Mesenchymal stem cell (in vitro differentiated cells and primary cell): ENCODE measurements around the gene PRKG1.
"Not testable (repeated sequence)": the region's sequence is repeated elsewhere in the genome, so short reads cannot be mapped to it uniquely, and the experiment has no call there.

ENCODE experiments used
- DNase-seq: peaks from one replicate; pipeline ENCODE4 v3.0.0-alpha.2; 2013
- H2AFZ ChIP-seq: one replicate; pipeline ENCODE4 v1.6.1; 2013; ENCODE audit warnings: low read depth, mild to moderate bottlenecking, control low read depth, inconsistent platforms, low read length, moderate library complexity
- H2AK5ac ChIP-seq: 2 replicates; pipeline ENCODE4 v1.6.1; 2013; ENCODE audit warnings: low read length, moderate library complexity, mild to moderate bottlenecking, inconsistent platforms; ENCODE audit not compliant: severe bottlenecking
- H2BK120ac ChIP-seq: one replicate; pipeline ENCODE4 v1.6.1; 2013; ENCODE audit warnings: low read depth, mild to moderate bottlenecking, inconsistent platforms, low read length, moderate library complexity
- H2BK12ac ChIP-seq, 2 experiments: one replicate each; pipeline ENCODE4 v1.6.1; 2013; ENCODE audit warnings: inconsistent platforms in 2 of 2, low read length in 2 of 2, mild to moderate bottlenecking in 2 of 2, moderate library complexity in 2 of 2, control low read depth in 1 of 2
- H2BK15ac ChIP-seq: one replicate; pipeline ENCODE4 v1.6.1; 2013; ENCODE audit warnings: mild to moderate bottlenecking, low read depth, inconsistent platforms; ENCODE audit not compliant: poor library complexity, severe bottlenecking
- H2BK5ac ChIP-seq: 2 replicates; pipeline ENCODE4 v1.6.1; 2013; ENCODE audit warnings: low read depth, mild to moderate bottlenecking, low read length, control low read depth, inconsistent platforms; ENCODE audit not compliant: poor library complexity, severe bottlenecking
- H3K14ac ChIP-seq, 2 experiments: one replicate each; pipeline ENCODE4 v1.6.1; 2013; ENCODE audit warnings: inconsistent platforms in 2 of 2, low read length in 2 of 2, control low read depth in 1 of 2, mild to moderate bottlenecking in 1 of 2, moderate library complexity in 1 of 2
- H3K18ac ChIP-seq, 2 experiments: one replicate each; pipeline ENCODE4 v1.6.1; 2013; ENCODE audit warnings: inconsistent platforms in 2 of 2, low read length in 2 of 2, control low read depth in 1 of 2, low read depth in 1 of 2, mild to moderate bottlenecking in 1 of 2
- H3K23ac ChIP-seq, 2 experiments: one replicate each; pipeline ENCODE4 v1.6.1; 2013; ENCODE audit warnings: inconsistent platforms in 2 of 2, low read length in 2 of 2, mild to moderate bottlenecking in 2 of 2, moderate library complexity in 2 of 2, control low read depth in 1 of 2
- H3K27ac ChIP-seq: 2 replicates; pipeline ENCODE4 v1.5.1; 2013; ENCODE audit warnings: mild to moderate bottlenecking, moderate library complexity, low read length, control low read depth, inconsistent platforms; ENCODE audit not compliant: poor library complexity, severe bottlenecking
- H3K27me3 ChIP-seq, 2 experiments: 2 replicates each; pipeline versions ENCODE4 v1.6.1 to v1.7.0; 2013; ENCODE audit warnings: low read length in 2 of 2, mild to moderate bottlenecking in 2 of 2, moderate library complexity in 2 of 2, control low read depth in 1 of 2, inconsistent platforms in 1 of 2; ENCODE audit not compliant: control insufficient read depth in 1 of 2, insufficient read depth in 1 of 2
- H3K36me3 ChIP-seq, 2 experiments: 2 replicates each; pipeline versions ENCODE4 v1.6.1 to v1.7.0; 2013; ENCODE audit warnings: low read length in 2 of 2, control low read depth in 1 of 2, inconsistent platforms in 1 of 2, low read depth in 1 of 2, mild to moderate bottlenecking in 1 of 2; ENCODE audit not compliant: insufficient read depth in 2 of 2, control insufficient read depth in 1 of 2
- H3K4ac ChIP-seq, 2 experiments: one replicate each; pipeline ENCODE4 v1.6.1; 2013; ENCODE audit warnings: inconsistent platforms in 2 of 2, low read length in 2 of 2, mild to moderate bottlenecking in 2 of 2, moderate library complexity in 2 of 2, control low read depth in 1 of 2, low read depth in 1 of 2
- H3K4me1 ChIP-seq: 2 replicates; pipeline ENCODE4 v1.6.1; 2013; ENCODE audit warnings: low read depth, low read length, control low read depth; ENCODE audit not compliant: control insufficient read depth, insufficient read depth
- H3K4me2 ChIP-seq: 2 replicates; pipeline ENCODE4 v1.6.1; 2013; ENCODE audit warnings: low read length, mild to moderate bottlenecking, inconsistent platforms; ENCODE audit not compliant: poor library complexity, severe bottlenecking
- H3K4me3 ChIP-seq, 2 experiments: 2 replicates each; pipeline versions ENCODE4 v1.5.1 to v1.7.0; 2013; ENCODE audit warnings: low read length in 2 of 2, mild to moderate bottlenecking in 2 of 2, control low read depth in 1 of 2, low read depth in 1 of 2; ENCODE audit not compliant: insufficient read depth in 1 of 2
- H3K79me1 ChIP-seq: replicated peaks from 2 replicates; pipeline ENCODE4 v1.6.1; 2013; ENCODE audit warnings: mild to moderate bottlenecking, control low read depth, low read length, inconsistent platforms; ENCODE audit not compliant: poor library complexity, severe bottlenecking
- H3K9ac ChIP-seq: 2 replicates; pipeline ENCODE4 v1.7.0; 2013; ENCODE audit warnings: mild to moderate bottlenecking, low read length, moderate library complexity
- H3K9me3 ChIP-seq: 2 replicates; pipeline ENCODE4 v1.7.0; 2013; ENCODE audit warnings: mild to moderate bottlenecking, low read length; ENCODE audit not compliant: control insufficient read depth
- H4K8ac ChIP-seq: one replicate; pipeline ENCODE4 v1.6.1; 2013; ENCODE audit warnings: inconsistent platforms, mild to moderate bottlenecking, low read length, moderate library complexity
- H4K91ac ChIP-seq: one replicate; pipeline ENCODE4 v1.6.1; 2013; ENCODE audit warnings: mild to moderate bottlenecking, low read length, inconsistent platforms
- WGBS: methylation state at CpG from one replicate; pipeline ENCODE4 v1.1.7; 2013; ENCODE audit warnings: mixed read lengths; 5-methylcytosine and 5-hydroxymethylcytosine counted together

Gene PRKG1

GRCh38 chr10:51276097-51276496 lies 201.8 kb downstream of the PRKG1 start:
- not testable (repeated sequence) for H3K4me1 ChIP-seq, H2BK15ac ChIP-seq, H2BK12ac ChIP-seq, H3K9me3 ChIP-seq, H3K27me3 ChIP-seq, H4K8ac ChIP-seq, H3K36me3 ChIP-seq, H4K91ac ChIP-seq, H3K4me2 ChIP-seq, H3K23ac ChIP-seq, H3K9ac ChIP-seq, H3K27ac ChIP-seq, H2AK5ac ChIP-seq, H2BK5ac ChIP-seq, H3K4me3 ChIP-seq, H3K4ac ChIP-seq, H3K18ac ChIP-seq, H3K14ac ChIP-seq, H3K79me1 ChIP-seq, H2BK120ac ChIP-seq, H2AFZ ChIP-seq, DNase-seq
- no CpG with 5 or more reads among the region's 6 CpGs for WGBS

DNA sequence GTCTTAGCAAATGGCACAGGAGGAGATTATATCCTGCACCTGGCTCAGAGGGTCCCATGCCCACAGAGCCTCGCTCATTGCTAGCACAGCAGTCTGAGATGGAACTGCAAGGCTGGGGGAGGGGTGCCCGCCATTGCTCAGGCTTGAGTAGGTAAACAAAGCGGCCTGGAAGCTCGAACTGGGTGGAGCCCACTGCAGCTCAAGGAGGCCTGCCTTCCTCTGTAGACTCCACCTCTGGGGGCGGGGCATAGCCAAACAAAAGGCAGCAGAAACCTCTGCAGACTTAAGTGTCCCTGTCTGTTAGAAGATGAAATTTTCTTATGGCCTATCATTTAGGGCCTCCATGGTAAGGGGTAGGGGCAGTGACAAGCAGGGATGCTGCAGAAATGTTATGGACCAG lies 207.1 kb downstream of the PRKG1 start:
- H3K36me3 ChIP-seq, H3K18ac ChIP-seq, H3K4me2 ChIP-seq, H4K8ac ChIP-seq, H2BK5ac ChIP-seq, H3K9ac ChIP-seq, DNase-seq, H3K23ac ChIP-seq, H2BK12ac ChIP-seq, H3K9me3 ChIP-seq, H2BK120ac ChIP-seq, H2BK15ac ChIP-seq, H3K4me1 ChIP-seq, H4K91ac ChIP-seq, H2AFZ ChIP-seq, H3K4ac ChIP-seq, H3K79me1 ChIP-seq, H3K27me3 ChIP-seq, H3K27ac ChIP-seq, H2AK5ac ChIP-seq, H3K4me3 ChIP-seq, H3K14ac ChIP-seq: not testable (repeated sequence)
- 82% methylated on average over 5 of the region's 5 CpGs for WGBS

GRCh38 chr10:51285601-51286000 lies 211.3 kb downstream of the PRKG1 start:
- Histone ChIP-seq H3K4me3 (no peak overlapping the region), H2BK15ac (no peak overlapping the region), H2BK12ac (no peak overlapping the region), H3K4me2 (no peak overlapping the region), H2BK120ac (no peak overlapping the region), H2BK5ac (no peak overlapping the region), H3K79me1 (no peaks in the 10 kb centered on the region), H4K91ac (no peak overlapping the region), H3K27me3 (no peaks in the 10 kb centered on the region), H4K8ac (no peak overlapping the region), H3K36me3 (no peaks in the 10 kb centered on the region), H3K27ac (no peak overlapping the region), H3K18ac (no peak overlapping the region), H3K9me3 (no peaks in the 10 kb centered on the region), H2AK5ac (no peak overlapping the region), H3K4me1 (no peaks in the 10 kb centered on the region), H3K14ac (no peak overlapping the region), H3K4ac (no peak overlapping the region), H3K23ac (no peak overlapping the region), H3K9ac (no peak overlapping the region), H2AFZ (no peak overlapping the region)
- 94% methylated on average over 3 of the region's 3 CpGs for WGBS
- DNase-seq: no peak

DNA sequence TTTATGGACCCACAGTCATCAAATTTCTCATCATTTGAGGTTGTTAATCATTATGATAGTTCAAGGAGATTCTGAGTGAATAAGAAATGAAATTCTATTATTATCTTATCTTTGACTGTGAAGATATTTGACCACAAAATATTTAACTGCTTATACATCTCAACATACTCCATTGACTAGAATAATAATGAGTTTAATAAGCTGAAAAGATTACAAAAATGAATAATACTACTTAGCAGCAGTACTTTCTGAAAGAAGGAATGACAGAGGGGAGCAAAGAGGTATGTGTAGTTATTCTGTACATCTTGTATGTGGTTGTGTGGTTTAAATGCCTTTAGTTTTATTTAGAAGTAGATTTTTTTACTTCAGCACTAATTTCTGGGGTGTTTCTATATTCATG lies 214.2 kb downstream of the PRKG1 start:
- Histone ChIP-seq H2BK12ac (no peak overlapping the region), H3K9ac (no peak overlapping the region), H3K27me3 (no peaks in the 10 kb centered on the region), H2AK5ac (no peak overlapping the region), H3K79me1 (no peaks in the 10 kb centered on the region), H4K91ac (no peak overlapping the region), H3K9me3 (no peaks in the 10 kb centered on the region), H3K27ac (no peak overlapping the region), H3K4me2 (no peak overlapping the region), H3K23ac (no peak overlapping the region), H2BK120ac (no peak overlapping the region), H3K36me3 (no peaks in the 10 kb centered on the region), H3K4me1 (no peaks in the 10 kb centered on the region), H2BK15ac (no peak overlapping the region), H2BK5ac (no peak overlapping the region), H3K14ac (no peak overlapping the region), H3K4me3 (no peak overlapping the region), H3K18ac (no peak overlapping the region), H4K8ac (no peak overlapping the region), H3K4ac (no peak overlapping the region), H2AFZ (no peak overlapping the region)
- no peak for DNase-seq
